Fibroblast of peridontal ligament (primary cell): ENCODE measurements around the gene LILRB5.
"Not testable (repeated sequence)": the region's sequence is repeated elsewhere in the genome, so short reads cannot be mapped to it uniquely, and the experiment has no call there.

Experiments
- DNase-seq: peaks from one replicate; pipeline ENCODE4 v3.0.0-alpha.2; 2010; ENCODE audit errors: extremely low read depth

LILRB5 gene

DNA sequence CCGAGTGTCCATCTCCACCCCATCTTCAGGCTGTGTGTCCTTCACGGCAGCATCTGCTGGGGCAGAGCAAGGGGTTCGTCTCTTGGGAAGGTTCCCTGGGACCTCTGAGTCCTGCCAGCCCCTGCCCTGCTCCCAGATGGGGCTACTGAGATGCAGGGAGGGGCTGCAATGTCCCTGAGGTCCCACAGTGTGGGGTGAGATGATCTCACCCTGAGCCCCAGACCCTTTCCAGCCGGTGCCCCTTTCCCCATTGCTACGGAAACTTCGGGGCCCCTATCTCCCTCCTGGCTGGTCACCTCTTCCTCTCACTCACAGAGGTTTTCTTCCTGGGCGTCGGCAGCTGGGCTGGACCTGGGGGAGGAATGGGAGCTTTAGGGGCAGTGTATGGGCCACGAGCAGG is 18.9 kb upstream of the LILRB5 start:
- DNase-seq = no peak

DNA sequence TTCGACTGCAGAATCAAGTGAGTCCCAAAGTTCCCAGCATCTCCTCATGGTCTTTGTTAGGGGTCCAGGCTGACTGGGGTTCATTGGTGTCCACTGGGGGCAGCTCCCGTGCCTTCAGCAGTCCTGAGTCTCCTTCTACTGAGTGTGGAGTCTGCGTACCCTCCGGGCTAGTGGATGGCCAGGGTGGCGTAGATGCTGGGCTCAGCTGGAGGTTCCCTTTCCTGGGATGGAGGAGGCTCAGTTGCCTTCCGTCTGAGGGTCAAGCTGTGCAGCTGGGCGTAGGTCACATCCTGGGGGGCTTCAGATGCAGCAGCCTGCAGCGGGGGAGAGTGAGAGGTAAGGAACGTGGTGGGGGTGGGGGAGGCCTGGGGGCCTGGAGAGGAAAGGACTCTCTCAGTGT is 17.4 kb upstream of the LILRB5 start:
- DNase-seq = not testable (repeated sequence)

DNA sequence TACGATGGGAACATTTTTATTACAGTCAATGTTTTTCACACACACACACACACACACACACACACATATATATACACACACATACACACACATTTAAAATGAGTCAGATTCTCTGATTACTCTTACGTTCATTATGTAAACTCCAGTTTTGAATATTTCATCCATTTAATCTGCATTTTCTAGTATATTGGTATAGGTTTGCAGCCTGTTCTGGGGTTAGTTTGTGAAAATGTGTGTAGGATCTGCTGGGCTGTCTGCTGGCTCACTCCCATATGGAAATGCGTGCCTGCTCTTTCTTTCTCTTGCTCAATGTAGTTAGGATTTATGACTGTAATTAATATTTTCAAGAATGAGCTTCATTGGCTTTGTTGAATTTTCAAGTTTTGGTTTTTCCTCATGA is 16.7 kb upstream of the LILRB5 start:
- no peak for DNase-seq

DNA sequence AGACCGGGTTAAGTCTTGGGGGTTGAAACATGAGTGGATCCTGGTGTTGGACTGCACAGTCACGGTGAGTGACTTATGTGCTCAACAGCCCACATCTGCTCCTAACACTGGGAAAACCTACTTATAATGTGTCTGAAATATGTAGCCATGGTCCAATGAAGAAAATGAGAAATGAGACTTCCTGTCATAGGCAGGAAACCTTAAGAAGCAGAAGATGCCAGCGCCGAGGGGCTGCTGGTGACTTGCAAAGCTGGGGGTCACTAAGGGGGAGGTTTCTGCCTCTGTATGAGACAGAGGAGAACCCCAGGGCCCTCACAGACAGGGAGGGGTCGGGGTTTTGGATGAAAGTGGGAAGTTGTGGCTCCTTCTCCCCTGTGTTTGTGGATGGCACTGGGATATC is 15.1 kb upstream of the LILRB5 start:
- not testable (repeated sequence) for DNase-seq

GRCh38 chr19:54271587-54271986 is 14.5 kb upstream of the LILRB5 start:
- DNase-seq = not testable (repeated sequence)

DNA sequence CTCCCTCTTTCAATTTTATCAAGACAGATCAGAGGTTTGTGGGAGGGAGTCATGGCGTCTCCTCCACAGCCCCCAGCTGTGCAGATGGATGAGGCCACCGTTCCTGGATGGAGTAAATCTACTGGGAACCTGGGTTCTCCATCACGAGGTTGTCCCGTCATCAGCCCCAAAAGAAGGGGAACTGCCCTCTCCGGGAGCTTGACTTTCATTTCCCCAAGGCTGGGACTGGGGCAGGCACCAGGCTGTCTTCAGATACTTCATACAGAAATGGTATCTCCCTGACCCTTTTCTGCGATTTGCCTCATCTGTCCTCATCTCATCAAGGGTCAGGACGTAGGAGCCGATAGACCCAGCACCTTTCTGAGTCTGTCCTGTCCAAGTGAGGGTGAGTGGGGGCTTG is 14.0 kb upstream of the LILRB5 start:
- no peak for DNase-seq

DNA sequence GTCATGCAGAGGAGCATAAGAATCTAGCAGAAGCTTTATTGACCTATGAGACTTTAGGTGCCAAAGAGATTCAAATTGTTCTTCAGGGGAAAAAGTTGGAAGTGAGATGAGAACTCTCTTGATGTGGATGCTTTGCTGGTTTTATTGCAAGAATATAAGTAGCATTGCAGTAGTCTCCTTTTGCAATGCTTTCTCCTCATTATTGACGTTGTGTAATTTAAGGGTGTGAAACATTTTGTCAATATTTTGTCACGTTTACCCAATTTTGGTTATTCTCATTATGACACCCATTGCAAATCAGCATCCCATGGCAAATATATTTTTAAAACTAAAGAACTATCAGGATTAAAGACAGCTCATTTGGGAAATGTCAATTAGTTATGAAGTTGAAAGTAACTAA is 11.9 kb upstream of the LILRB5 start:
- no peak for DNase-seq

GRCh38 chr19:54266133-54266532 is 9.1 kb upstream of the LILRB5 start:
- DNase-seq = peak; percentile 49

GRCh38 chr19:54262470-54262869 is 5.4 kb upstream of the LILRB5 start:
- no peak for DNase-seq

GRCh38 chr19:54262066-54262465 is 5.0 kb upstream of the LILRB5 start:
- no peak for DNase-seq

GRCh38 chr19:54256250-54257115 is 590 bp downstream of the LILRB5 start:
- DNase-seq = no peak

GRCh38 chr19:54255105-54255775 is 1.8 kb downstream of the LILRB5 start:
- DNase-seq = no peak

- DNase-seq = no peak
These were observed 2.7 kb downstream of the LILRB5 start for GRCh38 chr19:54254195-54254906.

GRCh38 chr19:54253331-54254194 is 3.5 kb downstream of the LILRB5 start:
- DNase-seq = no peak

- DNase-seq = no peak
These were observed 4.2 kb downstream of the LILRB5 start for GRCh38 chr19:54252845-54253244.

GRCh38 chr19:54252243-54252642 is 4.8 kb downstream of the LILRB5 start:
- DNase-seq = no peak

GRCh38 chr19:54248016-54248601 is 9.0 kb downstream of the LILRB5 start:
- DNase-seq = peak; percentile 3

DNA sequence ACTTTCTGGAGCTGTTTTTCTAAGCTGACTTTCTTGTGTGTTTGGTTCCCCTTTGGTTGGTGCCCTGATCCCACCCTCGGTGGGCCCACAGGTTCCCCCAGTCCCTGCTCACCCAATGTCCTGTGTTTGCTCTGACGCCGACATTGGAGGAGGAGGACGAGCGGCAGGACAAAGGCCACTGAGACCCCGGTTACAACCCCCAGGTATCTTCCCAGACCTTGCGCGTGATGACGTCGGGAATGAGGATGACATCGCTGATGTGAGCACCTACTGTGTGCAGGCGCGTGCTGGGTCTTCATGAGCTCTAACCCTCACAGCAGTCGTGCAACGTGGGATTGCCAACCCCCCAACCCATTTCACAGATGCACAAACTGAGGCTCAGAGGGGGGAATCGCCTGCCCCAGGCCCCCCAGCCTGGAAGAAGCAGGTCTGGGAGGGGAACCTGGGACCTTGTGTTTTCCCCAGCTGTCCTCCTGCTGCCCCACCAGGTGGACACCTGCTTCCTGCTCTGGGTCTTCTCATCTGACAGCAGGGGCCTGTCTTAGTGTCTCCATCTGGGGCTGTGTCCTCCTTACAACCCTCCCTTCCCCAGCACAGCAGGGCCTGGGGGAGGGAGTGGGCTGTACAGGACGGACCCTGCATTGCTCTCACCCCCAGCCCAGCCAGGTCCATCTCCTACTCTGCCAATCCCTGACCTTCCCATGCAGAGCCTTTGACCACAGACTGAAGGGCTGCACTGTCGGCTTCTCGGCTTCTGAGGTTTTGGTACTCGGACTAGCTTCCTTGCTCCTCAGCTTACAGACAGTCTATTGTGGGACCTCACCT is 9.8 kb downstream of the LILRB5 start:
- no peak for DNase-seq

DNA sequence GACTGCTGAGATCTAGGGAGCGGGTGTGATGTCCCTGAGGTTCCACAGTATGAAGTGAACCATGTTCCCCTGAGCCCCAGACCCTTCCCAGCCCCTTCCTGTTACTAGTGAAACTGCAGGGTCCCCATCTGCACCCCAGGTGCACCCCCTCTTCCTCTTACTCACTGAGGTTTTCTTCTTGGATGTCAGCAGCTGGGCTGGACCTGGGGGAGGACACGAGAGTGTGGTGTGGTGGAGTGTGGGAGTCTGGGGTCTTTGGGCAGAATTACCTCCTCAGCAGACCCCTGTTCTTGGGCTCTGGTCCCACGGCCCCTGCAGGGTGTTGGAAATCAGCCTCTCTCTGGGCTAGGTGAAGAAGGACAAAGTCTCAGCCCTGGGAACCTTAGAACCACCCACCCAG is 11.1 kb downstream of the LILRB5 start:
- DNase-seq = no peak

DNA sequence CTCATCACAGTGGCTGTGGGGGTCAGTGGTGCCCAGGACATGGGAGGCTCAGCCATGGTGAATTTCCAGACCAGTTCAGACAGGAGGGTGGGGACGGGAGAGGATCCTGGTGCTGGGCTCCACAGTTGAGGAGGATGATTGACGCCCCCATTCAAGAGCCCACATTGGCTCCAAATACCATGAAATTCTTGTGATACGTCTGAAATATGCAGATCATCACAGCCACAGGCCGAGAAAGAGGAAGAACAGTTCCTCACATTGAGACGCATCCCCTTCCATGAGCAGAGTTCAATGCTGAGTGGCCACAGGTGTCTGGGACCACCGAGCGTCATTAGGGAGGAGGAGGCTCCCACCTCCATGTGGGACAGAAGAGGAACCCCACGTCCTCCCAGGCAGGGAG is 13.3 kb downstream of the LILRB5 start:
- DNase-seq = not testable (repeated sequence)
